ENCODE data around the gene IPO5.

IPO5 gene

DNA sequence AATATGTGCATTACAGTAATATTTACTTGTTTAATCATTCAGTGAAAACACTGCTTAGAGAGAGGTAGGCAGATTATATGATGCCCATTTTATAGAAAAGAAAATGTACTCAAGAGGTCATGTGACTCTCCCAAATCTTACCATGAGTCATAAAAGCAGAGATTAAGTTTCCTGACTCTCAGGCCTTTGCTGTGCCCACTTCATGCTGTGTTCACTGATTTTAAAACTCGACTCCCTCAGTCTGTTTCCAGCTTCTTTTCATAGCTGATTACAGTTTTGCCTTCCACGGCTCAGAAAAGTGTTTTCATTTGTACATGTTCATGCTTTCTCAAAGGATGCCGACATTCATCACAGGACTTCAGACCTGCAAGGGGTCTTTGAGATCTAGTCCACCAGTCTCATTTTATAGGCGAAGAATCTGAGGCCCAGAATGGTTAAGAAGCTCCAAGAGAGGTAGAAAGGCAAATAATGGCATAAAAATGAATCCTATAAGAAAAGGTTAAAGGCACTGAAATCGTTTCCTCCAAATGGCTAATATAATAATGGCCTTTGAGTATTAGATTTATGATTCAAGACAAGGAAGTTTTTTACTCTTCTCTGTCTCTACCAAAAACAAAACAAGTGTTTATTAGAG is 9.0 kb upstream of the IPO5 start:
- DNase-seq, result peak; percentile 25
- Histone ChIP-seq H3K27me3 (ENCODE audit: control insufficient read depth in 1 of 2, insufficient read depth in 1 of 2, low read length in 2 of 2) (no peaks in the 10 kb centered on the region), H3K4me1 (ENCODE audit: control insufficient read depth, insufficient read depth, low read depth, low read length) (peaks cover 4% of the 10 kb centered on the region), H2BK15ac (ENCODE audit: low read depth, poor library complexity, severe bottlenecking) (no peak overlapping the region), H2AK5ac (ENCODE audit: low read length, severe bottlenecking) (no peak overlapping the region), H3K27ac (ENCODE audit: low read length, poor library complexity, severe bottlenecking) (peak overlapping the region; percentile 64), H3K9ac (ENCODE audit: low read length) (peak overlapping the region; percentile 35), H2BK120ac (ENCODE audit: low read depth, low read length) (no peak overlapping the region), H4K91ac (ENCODE audit: low read length) (no peak overlapping the region), H3K36me3 (ENCODE audit: control insufficient read depth in 1 of 2, insufficient read depth in 2 of 2, low read depth in 1 of 2, low read length in 2 of 2) (no peaks in the 10 kb centered on the region), H4K8ac (ENCODE audit: low read length) (no peak overlapping the region), H3K4me3 (ENCODE audit: insufficient read depth in 1 of 2, low read depth in 1 of 2, low read length in 2 of 2) (no peak overlapping the region), H3K4me2 (ENCODE audit: low read length, poor library complexity, severe bottlenecking) (peak overlapping the region; percentile 45), H3K79me1 (replicated peaks; ENCODE audit: low read length, poor library complexity, severe bottlenecking) (no peaks in the 10 kb centered on the region), H3K9me3 (ENCODE audit: control insufficient read depth, low read length) (peaks cover 6% of the 10 kb centered on the region), H3K14ac (ENCODE audit: low read length in 2 of 2) (no peak overlapping the region), H2AFZ (ENCODE audit: low read depth, low read length) (no peak overlapping the region), H3K18ac (ENCODE audit: low read depth in 1 of 2, low read length in 2 of 2) (no peak overlapping the region), H3K23ac (ENCODE audit: low read length in 2 of 2) (no peak overlapping the region), H2BK5ac (ENCODE audit: low read depth, low read length, poor library complexity, severe bottlenecking) (no peak overlapping the region), H3K4ac (ENCODE audit: low read depth in 1 of 2, low read length in 2 of 2) (no peak overlapping the region), H2BK12ac (ENCODE audit: low read length in 2 of 2) (no peak overlapping the region)
- WGBS, result 93% methylated on average over 4 of the region's 5 CpGs

DNA sequence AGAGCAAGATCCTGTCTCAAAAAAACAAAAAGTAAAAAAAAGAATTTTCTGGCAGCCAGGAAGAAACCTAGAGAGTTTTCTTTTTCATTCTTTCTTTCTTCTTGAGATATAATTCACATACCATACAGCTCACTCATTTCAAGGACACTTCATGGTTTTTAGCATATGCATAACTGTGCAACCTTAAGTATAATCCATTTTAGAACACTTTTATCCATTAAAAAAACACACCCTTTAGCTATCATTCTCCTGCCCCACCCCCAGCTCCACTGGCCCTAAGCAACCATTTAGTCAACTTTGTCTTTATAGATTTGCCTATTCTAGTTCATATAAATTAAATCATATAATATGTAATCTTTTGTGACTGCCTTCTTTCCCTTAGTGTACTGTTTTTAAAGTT is 8.1 kb upstream of the IPO5 start:
- Histone ChIP-seq H3K4me3 (ENCODE audit: insufficient read depth in 1 of 2, low read depth in 1 of 2, low read length in 2 of 2) (no peak overlapping the region), H3K36me3 (ENCODE audit: control insufficient read depth in 1 of 2, insufficient read depth in 2 of 2, low read depth in 1 of 2, low read length in 2 of 2) (no peaks in the 10 kb centered on the region), H2BK12ac (ENCODE audit: low read length in 2 of 2) (no peak overlapping the region), H3K23ac (ENCODE audit: low read length in 2 of 2) (no peak overlapping the region), H4K8ac (ENCODE audit: low read length) (no peak overlapping the region), H3K18ac (ENCODE audit: low read depth in 1 of 2, low read length in 2 of 2) (no peak overlapping the region), H2BK5ac (ENCODE audit: low read depth, low read length, poor library complexity, severe bottlenecking) (no peak overlapping the region), H3K4ac (ENCODE audit: low read depth in 1 of 2, low read length in 2 of 2) (no peak overlapping the region), H3K4me2 (ENCODE audit: low read length, poor library complexity, severe bottlenecking) (no peak overlapping the region), H3K27ac (ENCODE audit: low read length, poor library complexity, severe bottlenecking) (peak overlapping the region; percentile 54), H2BK120ac (ENCODE audit: low read depth, low read length) (no peak overlapping the region), H3K9ac (ENCODE audit: low read length) (peak overlapping the region; percentile 35), H3K79me1 (replicated peaks; ENCODE audit: low read length, poor library complexity, severe bottlenecking) (no peaks in the 10 kb centered on the region), H2BK15ac (ENCODE audit: low read depth, poor library complexity, severe bottlenecking) (no peak overlapping the region), H2AFZ (ENCODE audit: low read depth, low read length) (no peak overlapping the region), H4K91ac (ENCODE audit: low read length) (no peak overlapping the region), H3K14ac (ENCODE audit: low read length in 2 of 2) (no peak overlapping the region), H2AK5ac (ENCODE audit: low read length, severe bottlenecking) (no peak overlapping the region), H3K27me3 (ENCODE audit: control insufficient read depth in 1 of 2, insufficient read depth in 1 of 2, low read length in 2 of 2) (no peaks in the 10 kb centered on the region), H3K9me3 (ENCODE audit: control insufficient read depth, low read length) (peaks cover 7% of the 10 kb centered on the region), H3K4me1 (ENCODE audit: control insufficient read depth, insufficient read depth, low read depth, low read length) (peaks cover 4% of the 10 kb centered on the region)
- no peak for DNase-seq

DNA sequence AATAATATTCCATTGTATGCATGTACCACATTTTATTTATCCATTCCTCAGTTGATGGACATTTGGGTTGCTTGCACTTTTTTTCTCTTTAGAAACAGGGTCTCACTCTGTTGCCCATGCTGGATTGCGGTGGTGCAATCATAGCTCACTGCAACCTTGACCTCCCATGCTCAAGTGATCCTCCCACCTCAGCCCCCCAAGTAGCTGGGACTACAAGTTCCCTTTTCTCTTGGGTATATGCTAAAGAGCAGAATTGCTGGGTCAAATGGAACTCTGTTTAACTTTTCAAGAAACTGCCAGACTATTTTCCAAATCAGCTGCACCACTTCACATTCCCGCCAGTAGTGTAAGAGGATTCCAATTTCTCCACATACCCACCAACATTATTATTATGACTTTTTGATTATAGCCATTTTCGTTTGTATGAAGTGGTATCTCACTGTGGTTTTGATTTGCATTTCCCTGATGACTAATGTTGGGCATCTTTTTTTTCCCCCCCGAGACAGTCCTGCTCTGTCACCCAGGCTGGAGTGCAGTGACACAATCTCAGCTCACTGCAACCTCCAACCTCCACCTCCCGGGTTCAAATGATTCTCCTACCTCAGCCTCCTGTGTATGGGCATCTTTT is 7.6 kb upstream of the IPO5 start:
- Histone ChIP-seq H3K14ac (ENCODE audit: low read length in 2 of 2) (peak overlapping the region in 1 of 2 experiments; percentile 55), H3K23ac (ENCODE audit: low read length in 2 of 2) (no peak overlapping the region), H3K9ac (ENCODE audit: low read length) (no peak overlapping the region), H3K4ac (ENCODE audit: low read depth in 1 of 2, low read length in 2 of 2) (no peak overlapping the region), H2BK5ac (ENCODE audit: low read depth, low read length, poor library complexity, severe bottlenecking) (no peak overlapping the region), H3K9me3 (ENCODE audit: control insufficient read depth, low read length) (peaks cover 9% of the 10 kb centered on the region), H2BK12ac (ENCODE audit: low read length in 2 of 2) (no peak overlapping the region), H3K27me3 (ENCODE audit: control insufficient read depth in 1 of 2, insufficient read depth in 1 of 2, low read length in 2 of 2) (no peaks in the 10 kb centered on the region), H3K4me1 (ENCODE audit: control insufficient read depth, insufficient read depth, low read depth, low read length) (peaks cover 4% of the 10 kb centered on the region), H2AK5ac (ENCODE audit: low read length, severe bottlenecking) (no peak overlapping the region), H3K4me2 (ENCODE audit: low read length, poor library complexity, severe bottlenecking) (no peak overlapping the region), H4K91ac (ENCODE audit: low read length) (no peak overlapping the region), H2BK15ac (ENCODE audit: low read depth, poor library complexity, severe bottlenecking) (no peak overlapping the region), H3K4me3 (ENCODE audit: insufficient read depth in 1 of 2, low read depth in 1 of 2, low read length in 2 of 2) (no peak overlapping the region), H3K27ac (ENCODE audit: low read length, poor library complexity, severe bottlenecking) (no peak overlapping the region), H3K18ac (ENCODE audit: low read depth in 1 of 2, low read length in 2 of 2) (no peak overlapping the region), H2AFZ (ENCODE audit: low read depth, low read length) (no peak overlapping the region), H3K79me1 (replicated peaks; ENCODE audit: low read length, poor library complexity, severe bottlenecking) (no peaks in the 10 kb centered on the region), H2BK120ac (ENCODE audit: low read depth, low read length) (no peak overlapping the region), H3K36me3 (ENCODE audit: control insufficient read depth in 1 of 2, insufficient read depth in 2 of 2, low read depth in 1 of 2, low read length in 2 of 2) (no peaks in the 10 kb centered on the region), H4K8ac (ENCODE audit: low read length) (no peak overlapping the region)
- 78% methylated on average over 2 of the region's 5 CpGs for WGBS
- no peak for DNase-seq

DNA sequence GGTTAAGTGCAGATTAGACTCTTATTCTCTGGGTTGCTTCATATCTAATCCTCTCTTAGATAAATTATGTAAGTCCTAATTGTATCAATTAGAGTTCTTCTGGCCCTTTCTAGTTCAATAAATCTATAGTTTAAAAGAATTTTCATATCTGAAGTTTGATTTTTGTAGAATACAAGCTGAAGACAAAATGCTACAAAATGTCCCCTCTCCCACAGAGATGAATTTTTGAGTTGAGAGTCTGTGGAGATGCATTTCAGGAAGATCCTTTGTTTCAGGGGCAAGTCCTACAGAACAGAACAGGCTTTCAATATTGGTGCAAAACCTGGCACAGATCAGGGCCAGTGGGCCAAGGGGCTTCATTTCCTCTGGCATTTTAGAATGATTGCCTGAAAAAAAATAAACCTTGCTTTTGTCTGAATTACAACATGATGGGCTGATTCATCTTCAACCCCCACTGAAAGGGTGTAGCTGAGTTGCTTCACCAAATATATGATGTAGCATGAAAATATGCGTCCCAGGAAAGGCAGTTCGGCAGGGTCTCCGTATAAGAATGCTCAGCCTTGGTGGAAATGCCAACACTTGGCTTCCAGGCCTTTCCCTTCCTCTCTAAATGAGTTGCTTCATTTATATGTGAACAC is 6.4 kb upstream of the IPO5 start:
- no peak overlapping the region for H3K4me2 ChIP-seq (ENCODE audit: low read length, poor library complexity, severe bottlenecking)
- H2BK15ac ChIP-seq (ENCODE audit: low read depth, poor library complexity, severe bottlenecking), result peak overlapping the region; percentile 48
- no peak overlapping the region for H3K14ac ChIP-seq (ENCODE audit: low read length in 2 of 2)
- no peaks in the 10 kb centered on the region for H3K36me3 ChIP-seq (ENCODE audit: control insufficient read depth in 1 of 2, insufficient read depth in 2 of 2, low read depth in 1 of 2, low read length in 2 of 2)
- H2BK5ac ChIP-seq (ENCODE audit: low read depth, low read length, poor library complexity, severe bottlenecking), result no peak overlapping the region
- no peak overlapping the region for H4K91ac ChIP-seq (ENCODE audit: low read length)
- H2BK120ac ChIP-seq (ENCODE audit: low read depth, low read length), result no peak overlapping the region
- H2AK5ac ChIP-seq (ENCODE audit: low read length, severe bottlenecking), result no peak overlapping the region
- peak overlapping the region; percentile 48 for H3K27ac ChIP-seq (ENCODE audit: low read length, poor library complexity, severe bottlenecking)
- H3K4me1 ChIP-seq (ENCODE audit: control insufficient read depth, insufficient read depth, low read depth, low read length), result peaks cover 4% of the 10 kb centered on the region
- no peak overlapping the region for H2AFZ ChIP-seq (ENCODE audit: low read depth, low read length)
- peaks cover 9% of the 10 kb centered on the region for H3K9me3 ChIP-seq (ENCODE audit: control insufficient read depth, low read length)
- peak overlapping the region; percentile 70 for H3K9ac ChIP-seq (ENCODE audit: low read length)
- no peak overlapping the region for H3K18ac ChIP-seq (ENCODE audit: low read depth in 1 of 2, low read length in 2 of 2)
- H4K8ac ChIP-seq (ENCODE audit: low read length), result no peak overlapping the region
- H3K23ac ChIP-seq (ENCODE audit: low read length in 2 of 2), result no peak overlapping the region
- DNase-seq, result peak; percentile 73
- H2BK12ac ChIP-seq (ENCODE audit: low read length in 2 of 2), result no peak overlapping the region
- no peaks in the 10 kb centered on the region for H3K27me3 ChIP-seq (ENCODE audit: control insufficient read depth in 1 of 2, insufficient read depth in 1 of 2, low read length in 2 of 2)
- H3K79me1 ChIP-seq (replicated peaks; ENCODE audit: low read length, poor library complexity, severe bottlenecking), result no peaks in the 10 kb centered on the region
- no peak overlapping the region for H3K4me3 ChIP-seq (ENCODE audit: insufficient read depth in 1 of 2, low read depth in 1 of 2, low read length in 2 of 2)
- WGBS, result 4% methylated on average over 3 of the region's 3 CpGs
- H3K4ac ChIP-seq (ENCODE audit: low read depth in 1 of 2, low read length in 2 of 2), result no peak overlapping the region

All from mesenchymal stem cell (in vitro differentiated cells and primary cell).